Measurements from ENCODE around the gene POLR2E. TPM values are rescaled to one million over a fixed set of nuclear protein-coding genes. Genes with fewer than 3 reads are reported as not detected.

The POLR2E gene
- 82.0 and 138 TPM in 2 replicates for total RNA-seq

GRCh38 chr19:1094978-1095701, at the start of gene POLR2E:
Gene POLR2E, minus strand, starts transcription at chr19:1095375. Its CDS starts 60 bp downstream, at chr19:1095315.

GRCh38 chr19:1103708-1104310, 8.6 kb upstream of the POLR2E start, which contains the start of gene GPX4:
Gene GPX4, plus strand, starts transcription at chr19:1103994. Its CDS starts 50 bp downstream, at chr19:1104044.

GRCh38 chr19:1066748-1067340, 28.3 kb downstream of the POLR2E start, which contains the start of gene ARHGAP45:
Gene ARHGAP45, plus strand, starts transcription at chr19:1067167. Its CDS starts 239 bp downstream, at chr19:1067406.

GRCh38 chr19:1039646-1040475, 55.3 kb downstream of the POLR2E start, which contains the start of gene ABCA7:
Gene ABCA7, plus strand, starts transcription at chr19:1040107. Its CDS starts 1,255 bp downstream, at chr19:1041362.

Other genes starting within 250 kb of the POLR2E start
- gene ELANE, start 243.1 kb downstream of the POLR2E start, total RNA-seq: not detected in 2 replicates
- gene CFD, start 235.7 kb downstream of the POLR2E start, total RNA-seq: 1.00 and 7.1 TPM in 2 replicates
- 39.4 and 43.2 TPM in 2 replicates for gene MED16, start 202.2 kb downstream of the POLR2E start, total RNA-seq
- not detected in 2 replicates for gene RNU6-9, start 201.9 kb downstream of the POLR2E start, total RNA-seq
- 15.4 and 20.9 TPM in 2 replicates for gene R3HDM4, start 182.2 kb downstream of the POLR2E start, total RNA-seq
- not detected in 2 replicates for gene KISS1R, start 178.0 kb downstream of the POLR2E start, total RNA-seq
- 15.5 and 18.6 TPM in 2 replicates for gene ARID3A, start 169.3 kb downstream of the POLR2E start, total RNA-seq
- 58.9 and 69.8 TPM in 2 replicates for gene WDR18, start 111.0 kb downstream of the POLR2E start, total RNA-seq
- 0.50 TPM in 1 of 2 replicates, not detected in the other for gene GRIN3B, start 95.0 kb downstream of the POLR2E start, total RNA-seq
- gene TMEM259, start 74.3 kb downstream of the POLR2E start, total RNA-seq: 66.4 and 71.5 TPM in 2 replicates
- gene RNU6-2, start 73.9 kb downstream of the POLR2E start, total RNA-seq: not detected in 2 replicates
- gene CNN2, start 68.8 kb downstream of the POLR2E start, total RNA-seq: 133 and 210 TPM in 2 replicates
- 2.7 and 3.0 TPM in 2 replicates for gene ABCA7, start 55.3 kb downstream of the POLR2E start, total RNA-seq
- 0.77 and 0.87 TPM in 2 replicates for gene ARHGAP45, start 28.2 kb downstream of the POLR2E start, total RNA-seq
- 165 and 232 TPM in 2 replicates for gene GPX4, start 8.6 kb upstream of the POLR2E start, total RNA-seq
- 36.5 and 47.6 TPM in 2 replicates for gene SBNO2, start 78.9 kb upstream of the POLR2E start, total RNA-seq
- 104 and 111 TPM in 2 replicates for gene STK11, start 110.4 kb upstream of the POLR2E start, total RNA-seq
- 3.8 and 4.6 TPM in 2 replicates for gene CBARP, start 142.6 kb upstream of the POLR2E start, total RNA-seq
- 19.8 and 26.2 TPM in 2 replicates for gene ATP5F1D, start 146.4 kb upstream of the POLR2E start, total RNA-seq
- gene MIDN, start 153.2 kb upstream of the POLR2E start, total RNA-seq: 23.0 and 30.2 TPM in 2 replicates
- 184 and 223 TPM in 2 replicates for gene CIRBP, start 174.0 kb upstream of the POLR2E start, total RNA-seq
- 24.6 and 28.7 TPM in 2 replicates for gene FAM174C, start 180.2 kb upstream of the POLR2E start, total RNA-seq
- not detected in 2 replicates for gene EFNA2, start 190.5 kb upstream of the POLR2E start, total RNA-seq

All from uterine smooth muscle cell (primary cell).